ENCODE results near the gene KIFC1.

GRCh38 chr6:33383427-33384185 is 8.0 kb upstream of the KIFC1 start:
- TF ChIP-seq CTCF (IDR thresholded peaks at IDR 0.05), result no peak
- no peak for TF ChIP-seq POLR2AphosphoS5 (IDR thresholded peaks at IDR 0.05; ENCODE audit: insufficient read depth in 1 of 2, low read depth in 1 of 2)
